GM12878 (cell line): ENCODE data around the gene DAB2IP. TPM values are rescaled to one million over a fixed set of nuclear protein-coding genes. Genes with fewer than 3 reads are reported as not detected.

Experiments
- ATAC-seq: fragments of 200-7000 bp; cut with Tn5 transposase; 3 replicates; pipeline ENCODE4 v1.9.1; 2020; ENCODE audit warnings: mild to moderate bottlenecking, moderate library complexity
- BruUV-seq: library from RNA; stranded (reverse); fragments of 400-500 nt; replicated peaks from 2 replicates; lab custom pipeline; 2021; lab: Mats Ljungman, UMichigan
- CTCF ChIA-PET: fragments of 300-600 bp; sonication (Branson Sonifier 250); formaldehyde crosslinking; extraction: SDS; loops from one replicate; lab custom pipeline; 2021; ENCODE audit warnings: inconsistent platforms; lab: Yijun Ruan, JAX
- POLR2A ChIA-PET: fragments of 350-600 bp; formaldehyde crosslinking; extraction: SDS; loops from one replicate; lab custom pipeline; 2021; ENCODE audit warnings: inconsistent platforms; lab: Charles Lee
- RAD21 ChIA-PET: fragments of 300-600 bp; sonication (Branson Sonifier 250); formaldehyde crosslinking; loops from one replicate; lab custom pipeline; 2023; ENCODE audit warnings: antibody characterized with exemption; ENCODE audit not compliant: unreplicated experiment; lab: Charles Lee
- SMC1A ChIA-PET: fragments of 300-600 bp; sonication (Branson Sonifier 250); formaldehyde crosslinking; loops from one replicate; lab custom pipeline; 2023; ENCODE audit not compliant: unreplicated experiment, uncharacterized antibody; lab: Charles Lee
- DNase-seq: peaks from one replicate; pipeline ENCODE4 v3.0.0-alpha.2; 2011; ENCODE audit warnings: low read depth, low spot score
- FAIRE-seq: peaks from 3 replicates; lab custom pipeline; 2011; peaks lifted over from hg19 to GRCh38; lab: Jason Lieb, UNC
- H2AFZ ChIP-seq: 2 replicates; pipeline ENCODE4 v1.6.0; 2011; ENCODE audit warnings: low read depth, low read length, control low read depth; ENCODE audit not compliant: control insufficient read depth
- H3K27ac ChIP-seq: 2 replicates; pipeline ENCODE4 v1.5.1; 2011; ENCODE audit warnings: control low read depth; ENCODE audit not compliant: control insufficient read depth, insufficient read depth
- H3K27me3 ChIP-seq, 2 experiments: replicated peaks in 1 of 2; 2 replicates each; pipeline versions ENCODE4 v1.6.0 to v1.6.1; 2011; ENCODE audit warnings: low read length in 1 of 2; ENCODE audit not compliant: control insufficient read depth in 2 of 2, insufficient read depth in 2 of 2
- H3K36me3 ChIP-seq, 2 experiments: 2 replicates each; pipeline ENCODE4 v1.5.1; 2011; ENCODE audit warnings: low read length in 1 of 2; ENCODE audit not compliant: control insufficient read depth in 2 of 2, insufficient read depth in 2 of 2
- H3K4me1 ChIP-seq: 2 replicates; pipeline ENCODE4 v1.6.1; 2011; ENCODE audit warnings: mild to moderate bottlenecking, low read length, moderate library complexity, mixed read lengths; ENCODE audit not compliant: control insufficient read depth, insufficient read depth
- H3K4me2 ChIP-seq: 2 replicates; pipeline ENCODE4 v1.6.0; 2011; ENCODE audit warnings: control low read depth; ENCODE audit not compliant: control insufficient read depth, insufficient read depth
- H3K4me3 ChIP-seq: fragments of 200-600 bp; sonication (generic); 2 replicates; pipeline ENCODE4 v1.5.1; 2016
- H3K79me2 ChIP-seq: 2 replicates; pipeline ENCODE4 v1.6.0; 2011; ENCODE audit warnings: low read length; ENCODE audit not compliant: control insufficient read depth, insufficient read depth
- H3K9ac ChIP-seq: 2 replicates; pipeline ENCODE4 v1.8.0; 2011; ENCODE audit warnings: low read length, control low read depth, mixed read lengths; ENCODE audit not compliant: control insufficient read depth, insufficient read depth
- H3K9me3 ChIP-seq: replicated peaks from 3 replicates; pipeline ENCODE4 v1.5.1; 2011; ENCODE audit warnings: mild to moderate bottlenecking, low read length; ENCODE audit not compliant: control insufficient read depth, insufficient read depth
- H4K20me1 ChIP-seq: 2 replicates; pipeline ENCODE4 v1.6.0; 2011; ENCODE audit not compliant: control insufficient read depth, insufficient read depth
- NBN ChIP-seq: fragments of 450-650 bp; IDR thresholded peaks from 2 replicates; pipeline ENCODE4 v1.6.1; 2016
- NFYA ChIP-seq: IDR thresholded peaks from 2 replicates; pipeline ENCODE4 v1.6.1; 2011; ENCODE audit warnings: low read depth, mild to moderate bottlenecking, low read length, improper control_type of control experiment, borderline replicate concordance
- RUNX3 ChIP-seq: IDR thresholded peaks from 2 replicates; pipeline ENCODE4 v1.6.1; 2012; ENCODE audit warnings: low read length, inconsistent platforms
- SUZ12 ChIP-seq: fragments of 200-600 bp; sonication (generic); IDR thresholded peaks from one replicate; pipeline ENCODE4 v1.6.1; 2018; ENCODE audit warnings: antibody characterized with exemption, mild to moderate bottlenecking; ENCODE audit not compliant: unreplicated experiment
- ZNF207 ChIP-seq: fragments of 450-650 bp; IDR thresholded peaks from 2 replicates; pipeline ENCODE4 v1.6.1; 2014; ENCODE audit warnings: antibody characterized with exemption, mild to moderate bottlenecking, borderline replicate concordance
- WGBS: methylation state at CpG from one replicate; pipeline ENCODE4 v1.1.6; 2016; ENCODE audit warnings: low lambda C conversion rate; ENCODE audit not compliant: insufficient replicate concordance, insufficient coverage; ENCODE audit errors: missing lambda C conversion rate; 5-methylcytosine and 5-hydroxymethylcytosine counted together
- in situ Hi-C: fragments of 300-500 bp; cut with MboI; formaldehyde crosslinking; loops from 9 replicates; pipeline ENCODE4 v1.14.3; 2018; ENCODE audit warnings: mixed read lengths
- intact Hi-C: fragments of 100-400 bp; cut with micrococcal nuclease; formaldehyde crosslinking; loops from one replicate; pipeline ENCODE4 v1.14.2; 2022; ENCODE audit not compliant: unreplicated experiment
- polyA plus RNA-seq, 11 experiments: library from polyadenylated mRNA; depleted of rRNA in 4 of 11; unstranded in 6 of 11; stranded (reverse) in 5 of 11; fragments of >200 nt; fragmentation: Nextera tagmentation in 4 of 11; fragmentation: Illumina TruSeq in 1 of 11; extraction: Ambion mirVana in 4 of 11; extraction: Trizol in 1 of 11; gene quantifications; 1 replicate in 1 of 11; 2 replicates in 10 of 11; pipeline versions ENCODE4 v1.2.1 to v1.2.3, GENCODE V29; 2011 to 2016; ENCODE audit warnings: inconsistent platforms in 2 of 11, missing spikeins in 2 of 11, low read depth in 1 of 11
- total RNA-seq, 4 experiments: library from RNA; depleted of rRNA in 3 of 4; stranded (reverse); fragments of >200 nt in 3 of 4; fragmentation: Illumina TruSeq in 1 of 4; extraction: Trizol in 1 of 4; gene quantifications; 2 replicates each; pipeline versions ENCODE4 v1.2.1 to v1.2.3, GENCODE V29; 2013 to 2021
- TF ChIP-seq, protein P1 (sequence below): fragments of 450-650 bp; IDR thresholded peaks from 2 replicates; pipeline ENCODE4 v1.6.1; 2017; ENCODE audit warnings: mild to moderate bottlenecking, moderate library complexity

DAB2IP gene
- total and polyA plus RNA-seq, 10 of the 15 experiments (the other 5 are each of a cell fraction or from before 2014, with no cell fraction given): 0.03 to 0.38 (median 0.14) TPM; not detected in 6

DNA sequence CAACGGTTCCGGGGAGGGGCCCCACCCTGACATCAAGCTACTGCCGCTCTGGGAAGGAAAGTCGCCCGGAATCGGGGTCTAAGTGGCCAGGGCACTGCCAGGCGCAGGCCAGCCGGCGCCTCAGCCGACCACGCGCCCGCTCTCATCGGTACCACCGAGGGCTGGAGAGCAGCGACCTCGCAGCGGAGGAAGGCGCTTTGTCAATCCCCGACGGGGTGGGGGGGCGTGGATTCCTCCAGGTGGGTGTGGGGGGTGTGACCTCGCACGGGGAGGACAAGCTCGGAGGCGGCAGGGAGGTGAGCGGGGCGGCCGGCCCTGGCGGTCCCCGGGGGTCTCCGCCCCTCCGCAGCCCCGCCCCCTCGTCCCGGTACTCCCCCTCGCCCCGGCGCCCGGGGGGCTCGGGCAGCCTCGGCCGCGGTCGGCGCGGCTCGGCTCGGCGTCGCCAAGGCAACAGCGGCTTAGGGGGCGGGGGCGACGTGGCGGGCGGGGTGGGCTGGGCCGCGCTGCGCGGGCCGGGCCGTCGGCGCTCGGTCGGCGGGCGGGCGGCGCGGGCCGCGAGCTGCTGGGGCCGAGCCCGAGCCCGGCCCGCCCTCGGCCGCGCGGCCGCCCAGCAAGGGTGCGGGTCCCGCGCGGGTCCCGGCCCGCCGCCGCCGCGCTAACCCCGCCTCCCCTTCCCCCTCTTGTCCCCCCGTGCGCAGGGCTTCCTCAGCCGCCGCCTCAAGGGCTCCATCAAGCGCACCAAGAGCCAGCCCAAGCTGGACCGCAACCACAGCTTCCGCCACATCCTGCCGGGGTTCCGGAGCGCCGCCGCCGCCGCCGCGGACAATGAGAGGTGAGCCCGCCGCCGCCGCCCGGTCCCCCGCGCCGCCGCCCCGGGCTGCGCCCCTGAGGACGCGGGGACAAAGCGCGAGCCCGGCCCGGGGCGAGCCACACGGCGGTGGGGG is 47.5 kb downstream of the DAB2IP start:
- 26% methylated on average over 20 of the region's 130 CpGs for WGBS

More for the DNA sequence above, 47.5 kb downstream of the DAB2IP start:
- no peaks in the 10 kb centered on the region for H3K79me2 ChIP-seq
- no peak overlapping the region for H3K27ac ChIP-seq
- ChIA-PET RAD21 (interaction anchor here (0.6 kb wide), 1 partner anchor 1537 kb away, joined by 4 read pairs; no protein-coding TSS in a partner anchor), SMC1A (interaction anchor here (0.8 kb wide), 1 partner anchor 150 kb away, joined by 3 read pairs; no protein-coding TSS in a partner anchor), POLR2A (no interaction called here), CTCF (interaction anchor here (1.0 kb wide), 1 partner anchor 58 kb away, joined by 4 read pairs; no protein-coding TSS in a partner anchor)
- ATAC-seq (peak; percentile 75), FAIRE-seq (no peak), DNase-seq (no peak)
- peaks cover 7 to 21% of the 10 kb centered on the region in 2 experiments for H3K27me3 ChIP-seq
- no TSS peak for BruUV-seq
- H2AFZ ChIP-seq: no peak overlapping the region
- no peak overlapping the region for H3K9ac ChIP-seq
- peak overlapping the region; percentile 42 for H3K4me2 ChIP-seq
- in situ Hi-C loops: no loop called here
- TF ChIP-seq NBN: no peak
- peak; percentile 99 for TF ChIP-seq SUZ12
- no peak for TF ChIP-seq NFYA
- TF ChIP-seq RUNX3: peak; percentile 50
- TF ChIP-seq, protein P1, sequence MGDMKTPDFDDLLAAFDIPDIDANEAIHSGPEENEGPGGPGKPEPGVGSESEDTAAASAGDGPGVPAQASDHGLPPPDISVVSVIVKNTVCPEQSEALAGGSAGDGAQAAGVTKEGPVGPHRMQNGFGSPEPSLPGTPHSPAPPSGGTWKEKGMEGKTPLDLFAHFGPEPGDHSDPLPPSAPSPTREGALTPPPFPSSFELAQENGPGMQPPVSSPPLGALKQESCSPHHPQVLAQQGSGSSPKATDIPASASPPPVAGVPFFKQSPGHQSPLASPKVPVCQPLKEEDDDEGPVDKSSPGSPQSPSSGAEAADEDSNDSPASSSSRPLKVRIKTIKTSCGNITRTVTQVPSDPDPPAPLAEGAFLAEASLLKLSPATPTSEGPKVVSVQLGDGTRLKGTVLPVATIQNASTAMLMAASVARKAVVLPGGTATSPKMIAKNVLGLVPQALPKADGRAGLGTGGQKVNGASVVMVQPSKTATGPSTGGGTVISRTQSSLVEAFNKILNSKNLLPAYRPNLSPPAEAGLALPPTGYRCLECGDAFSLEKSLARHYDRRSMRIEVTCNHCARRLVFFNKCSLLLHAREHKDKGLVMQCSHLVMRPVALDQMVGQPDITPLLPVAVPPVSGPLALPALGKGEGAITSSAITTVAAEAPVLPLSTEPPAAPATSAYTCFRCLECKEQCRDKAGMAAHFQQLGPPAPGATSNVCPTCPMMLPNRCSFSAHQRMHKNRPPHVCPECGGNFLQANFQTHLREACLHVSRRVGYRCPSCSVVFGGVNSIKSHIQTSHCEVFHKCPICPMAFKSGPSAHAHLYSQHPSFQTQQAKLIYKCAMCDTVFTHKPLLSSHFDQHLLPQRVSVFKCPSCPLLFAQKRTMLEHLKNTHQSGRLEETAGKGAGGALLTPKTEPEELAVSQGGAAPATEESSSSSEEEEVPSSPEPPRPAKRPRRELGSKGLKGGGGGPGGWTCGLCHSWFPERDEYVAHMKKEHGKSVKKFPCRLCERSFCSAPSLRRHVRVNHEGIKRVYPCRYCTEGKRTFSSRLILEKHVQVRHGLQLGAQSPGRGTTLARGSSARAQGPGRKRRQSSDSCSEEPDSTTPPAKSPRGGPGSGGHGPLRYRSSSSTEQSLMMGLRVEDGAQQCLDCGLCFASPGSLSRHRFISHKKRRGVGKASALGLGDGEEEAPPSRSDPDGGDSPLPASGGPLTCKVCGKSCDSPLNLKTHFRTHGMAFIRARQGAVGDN: no peak
- no peak for TF ChIP-seq ZNF207
- no peaks in the 10 kb centered on the region for H3K36me3 ChIP-seq
- no peaks in the 10 kb centered on the region; the same call in 1 of the 2 replicates for H4K20me1 ChIP-seq
- intact Hi-C loops: no loop called here
- no peak overlapping the region for H3K4me3 ChIP-seq
- no peaks in the 10 kb centered on the region; the same call in 1 of the 2 replicates for H3K4me1 ChIP-seq
- H3K9me3 ChIP-seq: no peaks in the 10 kb centered on the region
